GM12865 (cell line): ENCODE measurements around the gene KRT12.

ENCODE experiments used
- DNase-seq: peaks from one replicate; pipeline ENCODE4 v3.0.0; 2010; ENCODE audit warnings: low read depth
- H3K4me3 ChIP-seq: 2 replicates; pipeline ENCODE4 v1.5.1; 2011; ENCODE audit warnings: mild to moderate bottlenecking, low read depth, low read length, control low read depth
- CTCF ChIP-seq: IDR thresholded peaks from 2 replicates; pipeline ENCODE4 v1.5.1; 2011; ENCODE audit warnings: low read length, control low read depth, low read depth, inconsistent platforms; ENCODE audit not compliant: insufficient read depth; ENCODE audit errors: missing control alignments

Gene KRT12

DNA sequence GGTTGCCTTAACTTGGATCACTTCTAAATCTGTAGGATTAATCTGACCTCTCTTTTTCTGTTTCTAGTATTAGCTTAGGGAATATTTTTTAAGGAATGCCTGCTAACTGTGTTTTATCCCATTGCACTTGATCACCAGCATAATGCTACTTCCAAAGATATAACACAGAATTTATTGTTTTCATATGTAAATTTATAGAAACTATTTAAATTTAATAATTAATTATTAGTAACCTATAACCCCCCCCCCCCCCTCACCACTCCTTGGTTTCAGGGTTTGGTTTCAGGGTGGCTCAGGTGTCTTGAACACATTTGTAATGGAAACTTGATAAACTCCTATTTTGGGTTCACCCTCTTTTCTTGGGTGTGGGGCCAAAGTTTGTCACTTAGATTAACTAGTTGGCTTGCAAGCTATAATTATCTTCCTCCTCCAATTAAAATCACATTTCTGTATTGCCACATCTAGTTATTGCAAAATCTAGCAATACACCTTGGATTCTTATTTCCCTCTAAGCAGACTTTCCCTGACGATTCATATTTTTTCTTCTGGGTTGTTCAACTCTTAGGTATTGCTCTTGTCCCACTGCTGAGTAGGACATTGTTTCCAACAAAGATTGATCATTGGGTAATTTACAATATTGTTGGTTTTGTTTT is 18.3 kb downstream of the KRT12 start:
- TF ChIP-seq CTCF = no peak
- H3K4me3 ChIP-seq = no peak overlapping the region
- no peak for DNase-seq

GRCh38 chr17:40846515-40847144 is 20.4 kb downstream of the KRT12 start:
- no peak overlapping the region for H3K4me3 ChIP-seq
- no peak for TF ChIP-seq CTCF
- no peak for DNase-seq

DNA sequence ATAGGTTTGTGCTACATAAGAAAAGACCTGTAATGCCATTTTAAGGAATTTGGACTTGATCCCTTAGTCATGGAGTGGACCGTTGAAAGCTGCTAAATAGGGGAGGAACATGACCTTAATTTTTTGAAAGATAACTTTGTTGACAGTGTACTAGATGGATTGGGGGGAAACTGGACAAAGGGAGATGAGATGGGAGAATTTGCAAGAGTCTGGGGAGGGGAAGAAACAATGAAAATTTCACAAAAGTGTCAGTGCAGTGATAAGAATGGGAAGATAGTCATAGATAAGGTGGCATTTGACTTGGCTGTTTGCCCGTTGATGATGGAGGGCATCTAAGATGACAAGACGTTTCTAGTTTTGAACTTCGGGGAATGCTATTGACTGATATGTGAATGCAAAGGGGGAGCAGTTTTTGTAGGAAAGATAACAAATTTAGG is 22.3 kb downstream of the KRT12 start:
- H3K4me3 ChIP-seq = no peak overlapping the region
- no peak for DNase-seq
- TF ChIP-seq CTCF = no peak

GRCh38 chr17:40843242-40843641 is 23.8 kb downstream of the KRT12 start:
- TF ChIP-seq CTCF = no peak
- no peak overlapping the region for H3K4me3 ChIP-seq
- no peak for DNase-seq

GRCh38 chr17:40841246-40841645 is 25.8 kb downstream of the KRT12 start:
- no peak overlapping the region for H3K4me3 ChIP-seq
- TF ChIP-seq CTCF = no peak
- no peak for DNase-seq

GRCh38 chr17:40839194-40839593 is 27.8 kb downstream of the KRT12 start:
- TF ChIP-seq CTCF = no peak
- no peak for DNase-seq
- no peak overlapping the region for H3K4me3 ChIP-seq

DNA sequence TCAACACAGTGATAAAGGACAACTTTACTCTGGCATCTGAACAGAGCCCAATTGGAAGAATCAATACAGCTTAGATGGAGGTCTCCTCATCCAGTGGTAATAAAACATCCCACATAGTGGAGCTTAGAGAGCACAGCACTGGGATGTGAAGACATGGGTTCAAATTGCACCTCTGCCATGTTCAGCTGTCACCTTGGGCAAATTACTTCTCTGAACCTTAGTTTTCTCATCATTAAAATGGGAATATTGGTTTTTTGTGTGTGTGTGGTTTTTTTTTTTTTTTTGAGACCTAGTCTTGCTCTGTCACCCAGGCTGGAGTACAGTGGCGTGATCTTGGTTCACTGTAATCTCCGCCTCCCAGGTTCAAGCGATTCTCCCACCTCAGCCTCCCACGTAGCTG is 31.0 kb downstream of the KRT12 start:
- no peak for DNase-seq
- TF ChIP-seq CTCF = no peak
- H3K4me3 ChIP-seq = no peak overlapping the region
